Superior temporal gyrus (tissue), 1 donor: ENCODE measurements around the gene SLC13A1.
"Not testable (repeated sequence)": the region's sequence is repeated elsewhere in the genome, so short reads cannot be mapped to it uniquely, and the experiment has no call there.

Source experiments
- DNase-seq: peaks from one replicate; pipeline ENCODE4 v3.0.0-alpha.2; 2016; ENCODE audit errors: extremely low spot score

SLC13A1 gene

GRCh38 chr7:123126691-123127090 is 73.1 kb downstream of the SLC13A1 start:
- no peak for DNase-seq

GRCh38 chr7:123126171-123126570 is 73.6 kb downstream of the SLC13A1 start:
- DNase-seq = no peak

DNA sequence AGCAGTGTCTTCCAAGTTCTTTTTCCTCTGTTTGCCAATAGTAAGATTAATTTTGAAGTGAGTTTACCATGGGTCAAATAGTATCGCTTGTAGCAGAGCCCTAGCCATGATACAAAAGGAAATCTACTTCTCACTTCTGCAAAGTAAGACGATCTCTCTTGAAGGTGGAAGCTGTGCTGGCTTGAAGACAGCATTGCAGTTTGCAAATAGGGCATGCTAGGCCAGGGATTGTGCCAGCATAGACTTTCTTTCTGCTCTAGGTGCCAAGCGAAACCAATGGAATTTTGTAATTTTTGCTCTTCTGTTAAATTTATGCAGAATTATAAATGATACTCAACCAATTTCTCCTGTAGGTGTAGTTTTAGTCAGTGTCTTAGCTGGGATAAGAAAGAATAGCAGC is 74.5 kb downstream of the SLC13A1 start:
- no peak for DNase-seq

DNA sequence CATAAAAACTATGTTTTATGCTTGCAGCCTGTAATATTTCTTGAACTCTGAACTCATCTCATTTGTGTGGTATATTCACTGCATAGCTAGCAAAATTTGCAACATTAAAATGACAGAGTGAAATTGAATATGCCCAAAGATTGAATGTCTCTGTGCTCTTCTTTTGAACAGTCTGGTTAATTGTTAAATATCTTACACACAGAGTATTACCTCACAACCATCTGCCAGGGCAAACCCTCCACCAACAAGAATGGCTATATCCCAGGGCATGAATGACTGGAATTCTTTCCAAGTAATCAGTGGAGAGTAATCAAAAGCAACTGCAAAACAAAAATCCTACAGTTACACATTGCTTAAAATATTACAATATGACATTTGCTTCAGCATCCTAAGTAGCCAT is 76.9 kb downstream of the SLC13A1 start:
- DNase-seq = no peak

DNA sequence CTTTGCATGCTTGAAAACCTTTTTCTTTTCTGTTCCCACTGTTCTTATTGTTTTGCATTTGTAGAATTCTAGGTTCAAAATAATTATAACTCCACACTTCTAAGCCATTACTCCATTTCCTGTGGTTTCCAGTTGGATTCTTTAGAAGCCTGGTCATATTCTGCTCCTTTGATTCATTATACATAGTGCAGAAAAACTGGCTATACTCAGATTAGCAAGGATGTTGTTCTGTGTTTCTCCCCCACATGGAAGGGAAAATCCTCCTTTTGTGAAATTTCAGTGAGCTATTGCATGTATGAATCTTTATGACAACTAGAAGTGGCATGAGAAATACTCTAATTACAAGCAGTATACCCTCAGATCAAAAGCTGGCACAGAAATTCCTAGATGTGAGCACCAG is 79.5 kb downstream of the SLC13A1 start:
- DNase-seq = no peak

DNA sequence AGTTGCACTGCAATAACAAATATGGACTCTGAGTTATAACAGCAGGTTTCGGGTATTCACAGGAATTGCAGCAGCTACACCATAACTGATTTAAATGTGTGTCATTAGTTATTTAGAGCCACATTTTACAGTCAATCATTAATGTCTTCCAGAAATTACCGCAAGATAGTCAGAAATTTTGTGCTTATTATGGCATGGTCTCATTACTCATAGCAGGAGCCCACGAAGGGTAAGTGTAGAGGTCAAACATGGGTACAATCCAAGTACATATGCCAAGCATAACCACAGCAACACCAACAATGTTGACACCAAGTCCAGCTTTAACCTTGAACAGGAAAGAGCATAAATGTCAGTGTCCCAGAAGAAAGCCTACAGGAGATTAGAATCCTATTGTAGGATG is 84.4 kb downstream of the SLC13A1 start:
- no peak for DNase-seq

DNA sequence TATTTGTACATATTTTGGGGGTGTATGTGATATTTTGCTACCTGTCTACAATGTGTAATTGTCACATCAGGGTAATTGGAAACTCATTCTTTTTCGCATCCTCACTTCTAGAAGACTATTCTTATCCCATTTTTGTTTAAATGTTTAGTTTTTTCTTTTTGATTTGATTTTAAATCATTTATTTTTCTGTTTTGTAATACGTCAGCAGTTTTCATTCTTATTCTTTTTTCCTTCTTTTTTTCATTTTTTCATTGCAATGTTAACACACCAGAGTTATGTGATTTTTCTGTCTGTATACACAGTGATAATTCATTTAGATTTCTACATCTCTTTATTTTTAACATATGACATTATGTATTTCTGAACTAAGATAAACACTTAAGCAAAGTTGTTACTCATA is 85.5 kb downstream of the SLC13A1 start:
- DNase-seq = no peak

DNA sequence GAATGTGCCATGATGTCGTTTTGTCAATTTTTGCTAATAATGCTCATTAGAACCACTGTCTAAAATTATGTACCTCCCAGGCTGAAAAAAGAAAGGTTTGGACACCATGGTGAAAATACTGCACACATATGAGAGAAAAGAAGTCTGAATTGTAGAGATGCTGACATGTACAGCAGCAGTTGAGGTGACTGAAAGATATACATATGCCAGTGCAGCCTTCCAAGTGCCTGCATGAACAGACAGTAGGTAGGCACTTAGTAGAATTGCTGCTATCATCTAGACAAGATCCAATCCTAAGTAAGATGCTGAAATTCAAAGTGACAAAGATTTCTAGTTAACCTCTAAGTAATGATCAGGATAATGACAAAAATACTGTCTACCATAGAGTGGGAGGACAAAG is 86.9 kb downstream of the SLC13A1 start:
- no peak for DNase-seq

GRCh38 chr7:123099712-123100111 is 100.1 kb downstream of the SLC13A1 start:
- no peak for DNase-seq

GRCh38 chr7:123096976-123097375 is 102.8 kb downstream of the SLC13A1 start:
- no peak for DNase-seq

GRCh38 chr7:123096434-123096833 is 103.3 kb downstream of the SLC13A1 start:
- no peak for DNase-seq

DNA sequence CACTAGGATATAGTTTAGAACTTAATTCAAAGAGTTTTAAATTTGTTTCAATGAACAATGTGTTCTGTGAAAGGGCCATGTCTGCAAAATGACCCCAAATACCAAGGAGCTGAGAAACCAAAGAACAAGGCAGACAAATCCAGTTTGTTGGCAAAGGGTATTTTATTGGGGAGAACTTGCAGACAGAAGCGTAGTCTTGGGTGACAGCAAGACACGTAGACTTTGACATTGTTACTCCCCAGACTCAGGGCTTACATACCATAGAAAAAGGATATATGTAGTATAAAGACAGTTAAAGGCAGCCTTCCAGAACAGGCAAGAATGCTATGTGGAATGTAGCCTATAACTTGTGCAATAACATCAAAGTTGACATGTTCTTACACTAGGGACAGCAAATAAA is 109.3 kb downstream of the SLC13A1 start:
- DNase-seq = no peak

DNA sequence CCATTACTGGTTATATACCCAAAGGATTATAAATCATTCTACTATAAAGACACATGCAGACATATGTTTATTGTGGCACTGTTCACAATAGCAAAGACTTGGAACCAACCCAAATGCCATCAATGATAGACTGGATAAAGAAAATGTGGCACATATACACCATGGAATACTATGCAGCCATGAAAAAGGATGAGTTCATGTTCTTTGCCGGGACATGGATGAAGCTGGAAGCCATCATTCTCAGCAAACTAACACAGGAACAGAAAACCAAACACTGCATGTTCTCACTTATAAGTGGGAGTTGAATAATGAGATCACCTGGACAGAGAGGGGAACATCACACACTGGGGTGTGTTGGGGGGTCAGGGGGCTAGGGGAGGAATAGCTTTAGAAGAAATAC is 112.9 kb downstream of the SLC13A1 start:
- not testable (repeated sequence) for DNase-seq

DNA sequence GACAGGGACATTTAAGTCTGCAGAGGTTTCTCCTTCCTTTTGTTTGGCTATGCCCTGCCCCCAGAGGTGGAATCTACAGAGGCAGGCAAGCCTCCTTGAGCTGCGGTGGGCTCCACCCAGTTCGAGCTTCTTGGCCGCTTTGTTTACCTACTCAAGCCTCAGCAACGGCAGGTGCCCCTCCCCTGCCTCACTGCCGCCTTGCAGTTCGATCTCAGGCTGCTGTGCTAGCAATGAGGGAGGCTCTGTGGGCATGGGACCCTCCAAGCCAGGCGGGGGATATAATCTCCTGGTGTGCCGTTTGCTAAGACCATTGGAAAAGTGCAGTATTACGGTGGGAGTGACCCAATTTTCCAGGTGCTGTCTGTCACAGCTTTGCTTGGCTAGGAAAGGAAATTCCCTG is 114.9 kb downstream of the SLC13A1 start:
- not testable (repeated sequence) for DNase-seq

- no peak for DNase-seq
Observed at GRCh38 chr7:123079021-123079420, 120.7 kb downstream of the SLC13A1 start.

- DNase-seq = no peak
Observed at GRCh38 chr7:123075838-123076467, 123.8 kb downstream of the SLC13A1 start.

DNA sequence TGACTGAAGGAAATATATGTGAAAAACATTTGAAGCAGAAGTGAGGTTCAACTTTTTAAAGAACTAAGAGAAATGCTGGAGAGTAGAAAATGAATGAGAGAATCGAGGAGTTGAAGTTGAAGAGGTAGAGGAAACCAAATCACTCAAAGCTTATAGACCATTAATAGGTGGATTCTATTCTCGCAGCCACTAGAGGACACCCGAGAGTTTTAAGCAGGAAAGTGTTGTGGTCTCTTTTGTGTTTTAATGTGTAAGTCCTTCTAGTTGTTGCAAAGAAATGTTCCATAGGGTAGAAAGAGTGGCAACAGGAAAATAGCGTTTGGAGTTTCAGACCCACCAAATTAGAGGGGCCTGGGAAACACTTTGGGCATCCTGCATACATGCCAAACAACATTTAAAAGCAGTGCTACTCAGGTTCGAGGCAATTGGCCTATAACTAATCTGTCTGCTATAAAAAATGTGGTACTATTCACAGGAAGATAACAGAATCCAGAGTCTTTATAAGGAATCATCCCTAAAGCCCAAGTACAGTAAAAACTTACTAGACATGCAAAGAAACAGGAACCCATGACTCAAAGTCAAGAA is 129.0 kb downstream of the SLC13A1 start:
- DNase-seq = no peak

DNA sequence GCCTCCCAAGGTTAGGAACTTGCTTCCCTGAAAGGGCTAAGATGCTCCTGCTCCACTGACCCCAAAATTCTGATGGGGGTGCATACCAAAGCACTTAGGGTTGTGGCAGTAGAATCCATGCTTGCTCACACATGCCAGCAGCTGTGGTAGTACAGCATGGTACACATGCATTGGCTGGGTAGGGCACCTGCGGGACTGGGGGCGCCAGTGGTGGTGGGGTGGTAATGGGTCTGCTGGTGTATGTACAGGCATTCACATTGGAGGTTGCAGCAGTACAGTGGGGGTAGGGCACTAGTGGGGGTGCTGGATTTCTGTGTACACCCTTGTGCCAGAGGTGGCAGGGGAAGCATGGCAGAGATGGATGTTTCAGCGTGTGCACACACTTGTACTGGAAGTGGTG is 132.0 kb downstream of the SLC13A1 start:
- DNase-seq = no peak
